Midbrain (tissue), 1 donor: ENCODE results near the gene RAB3IL1.
A peak's percentile ranks its signal among the peaks of the same experiment; 100 is the strongest.
"Not testable (repeated sequence)": the region's sequence is repeated elsewhere in the genome, so short reads cannot be mapped to it uniquely, and the experiment has no call there.

Experiments
- DNase-seq: peaks from one replicate; lab custom pipeline; 2025; lab: John Stamatoyannopoulos, UW

The RAB3IL1 gene, protein sequence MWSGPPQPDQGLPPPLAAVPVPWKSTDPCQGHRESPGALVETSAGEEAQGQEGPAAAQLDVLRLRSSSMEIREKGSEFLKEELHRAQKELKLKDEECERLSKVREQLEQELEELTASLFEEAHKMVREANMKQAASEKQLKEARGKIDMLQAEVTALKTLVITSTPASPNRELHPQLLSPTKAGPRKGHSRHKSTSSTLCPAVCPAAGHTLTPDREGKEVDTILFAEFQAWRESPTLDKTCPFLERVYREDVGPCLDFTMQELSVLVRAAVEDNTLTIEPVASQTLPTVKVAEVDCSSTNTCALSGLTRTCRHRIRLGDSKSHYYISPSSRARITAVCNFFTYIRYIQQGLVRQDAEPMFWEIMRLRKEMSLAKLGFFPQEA

DNA sequence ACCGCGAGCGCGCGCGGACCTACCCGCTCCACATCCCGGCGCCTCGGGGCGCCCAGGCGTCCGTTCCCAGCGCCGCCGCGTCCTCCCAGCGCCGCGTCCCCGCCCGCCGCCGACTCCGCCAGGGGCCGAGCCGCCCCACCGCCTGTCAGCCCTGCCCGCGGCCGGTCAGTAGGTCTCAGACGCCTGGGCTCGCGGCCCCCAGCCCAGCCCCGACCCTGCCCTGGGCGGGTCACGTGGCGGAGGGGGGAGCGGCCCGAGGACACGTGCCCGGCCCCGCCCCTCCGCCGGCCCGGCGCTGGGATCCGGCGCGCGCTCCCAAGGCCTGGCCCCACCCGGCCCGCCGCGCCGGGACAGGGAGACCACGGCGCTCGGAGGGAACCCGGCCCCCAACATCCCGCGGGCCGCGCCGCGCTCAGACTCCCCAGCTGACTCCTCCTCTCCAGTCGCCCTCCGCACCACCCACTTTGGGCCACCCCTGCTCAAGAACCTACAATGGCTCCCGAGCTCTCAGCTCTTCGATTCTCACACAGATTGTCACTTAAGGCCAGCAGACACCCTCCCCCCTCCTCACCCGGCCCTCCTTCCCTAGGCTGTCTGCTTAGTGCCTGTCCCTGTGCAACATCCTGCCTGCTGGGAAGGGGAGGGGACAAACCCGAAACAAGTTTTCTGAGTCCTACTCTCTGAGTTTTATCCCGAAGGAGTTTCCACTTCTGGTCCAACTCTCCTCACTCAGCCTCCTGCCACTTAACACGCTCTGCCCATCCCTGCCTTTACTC, at the start of gene RAB3IL1:
Gene RAB3IL1, minus strand, starts transcription at position 233 of the 776 bp plus-strand sequence. Its CDS starts 199 bp downstream, at position 34.
- DNase-seq = peak; percentile 73

DNA sequence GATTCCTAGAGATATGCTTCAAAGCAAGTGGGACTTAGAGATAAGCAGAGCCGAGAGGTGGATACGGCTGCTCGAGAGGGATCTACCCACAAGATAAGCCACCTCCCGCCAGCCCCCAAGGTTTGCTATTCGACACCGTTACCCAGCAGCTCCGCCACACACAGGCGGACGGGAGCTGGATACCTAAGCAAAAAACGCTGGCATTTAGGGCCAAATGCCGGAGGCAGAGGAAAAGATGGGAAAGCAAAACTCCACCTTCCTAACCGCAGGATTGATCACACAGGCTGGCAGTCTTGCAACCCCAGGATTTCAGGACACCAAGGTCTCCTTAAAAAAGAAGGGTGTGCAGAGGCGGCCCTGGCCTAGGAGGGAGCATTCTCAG, 49.4 kb upstream of the RAB3IL1 start:
- no peak for DNase-seq

DNA sequence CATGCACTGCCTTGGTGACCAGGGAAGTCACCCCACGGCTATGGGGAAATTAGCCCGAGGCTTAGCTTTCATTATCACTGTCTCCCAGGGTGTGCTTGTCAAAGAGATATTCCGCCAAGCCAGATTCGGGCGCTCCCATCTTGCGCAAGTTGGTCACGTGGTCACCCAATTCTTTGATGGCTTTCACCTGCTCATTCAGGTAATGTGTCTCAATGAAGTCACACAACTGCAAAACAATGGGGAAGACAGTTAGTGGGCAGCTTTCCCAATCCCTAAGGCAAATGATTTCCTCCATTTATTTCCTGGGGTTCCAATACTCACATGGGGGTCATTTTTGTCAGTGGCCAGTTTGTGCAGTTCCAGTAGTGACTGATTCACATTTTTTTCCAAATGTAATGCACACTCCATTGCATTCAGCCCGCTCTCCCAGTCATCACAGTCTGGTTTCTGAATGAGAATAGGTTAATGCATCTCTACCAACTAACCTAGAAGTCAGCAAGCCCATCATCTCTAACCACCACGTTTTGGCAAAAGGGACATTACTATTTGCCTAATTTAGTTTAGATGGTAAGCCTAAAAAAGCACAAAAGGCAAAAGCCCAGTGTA, 47.4 kb upstream of the RAB3IL1 start:
- not testable (repeated sequence) for DNase-seq

GRCh38 chr11:61964058-61964665, 46.8 kb upstream of the RAB3IL1 start:
- DNase-seq = no peak

DNA sequence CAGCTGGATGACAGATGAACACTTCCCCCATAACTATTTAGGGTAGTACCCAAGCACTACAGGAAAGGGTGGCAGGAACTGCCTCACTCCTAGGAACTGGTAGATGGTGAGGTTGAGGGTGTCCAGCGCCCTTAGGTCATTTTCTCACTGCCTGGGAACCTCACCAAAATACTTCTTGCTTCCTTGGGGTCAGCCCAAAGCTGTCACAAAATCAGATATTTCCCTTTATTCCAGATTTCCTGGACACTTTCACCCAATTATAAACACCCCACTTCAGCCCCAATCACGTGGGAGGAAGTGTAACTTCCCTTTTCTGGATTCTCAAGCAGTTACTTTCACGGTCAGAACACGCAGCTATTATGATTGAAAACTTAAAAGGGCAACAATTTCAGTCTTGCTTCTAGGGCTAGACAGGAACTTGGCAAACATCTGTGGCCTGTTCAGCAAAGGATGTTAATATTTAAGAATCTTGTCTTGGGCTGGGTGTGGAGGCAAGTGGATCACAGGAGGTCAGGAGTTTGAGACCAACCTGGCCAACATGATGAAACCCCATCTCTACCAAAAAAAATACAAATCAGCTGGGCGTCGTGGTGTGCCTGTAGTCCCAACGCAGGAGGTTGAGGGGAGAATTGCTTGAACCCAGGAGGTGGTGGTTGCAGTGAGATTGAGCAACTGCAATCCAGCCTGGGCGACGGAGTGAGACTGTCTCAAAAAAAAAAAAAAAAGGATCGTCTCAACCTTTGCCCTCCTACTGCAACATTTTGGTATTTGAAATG, 46.1 kb upstream of the RAB3IL1 start:
- DNase-seq = peak; percentile 53

GRCh38 chr11:61963016-61963281, 45.6 kb upstream of the RAB3IL1 start:
- DNase-seq = no peak

DNA sequence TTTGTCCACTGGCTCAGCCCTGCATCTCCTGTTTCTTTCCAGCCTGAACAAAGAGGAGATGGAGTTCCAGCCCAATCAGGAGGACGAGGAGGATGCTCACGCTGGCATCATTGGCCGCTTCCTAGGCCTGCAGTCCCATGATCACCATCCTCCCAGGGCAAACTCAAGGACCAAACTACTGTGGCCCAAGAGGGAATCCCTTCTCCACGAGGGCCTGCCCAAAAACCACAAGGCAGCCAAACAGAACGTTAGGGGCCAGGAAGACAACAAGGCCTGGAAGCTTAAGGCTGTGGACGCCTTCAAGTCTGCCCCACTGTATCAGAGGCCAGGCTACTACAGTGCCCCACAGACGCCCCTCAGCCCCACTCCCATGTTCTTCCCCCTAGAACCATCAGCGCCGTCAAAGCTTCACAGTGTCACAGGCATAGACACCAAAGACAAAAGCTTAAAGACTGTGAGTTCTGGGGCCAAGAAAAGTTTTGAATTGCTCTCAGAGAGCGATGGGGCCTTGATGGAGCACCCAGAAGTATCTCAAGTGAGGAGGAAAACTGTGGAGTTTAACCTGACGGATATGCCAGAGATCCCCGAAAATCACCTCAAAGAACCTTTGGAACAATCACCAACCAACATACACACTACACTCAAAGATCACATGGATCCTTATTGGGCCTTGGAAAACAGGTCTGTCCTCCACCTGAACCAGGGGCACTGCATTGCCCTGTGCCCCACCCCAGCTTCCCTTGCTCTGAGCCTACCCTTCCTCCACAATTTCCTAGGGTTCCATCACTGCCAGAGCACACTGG, 45.0 kb upstream of the RAB3IL1 start:
- DNase-seq = no peak

DNA sequence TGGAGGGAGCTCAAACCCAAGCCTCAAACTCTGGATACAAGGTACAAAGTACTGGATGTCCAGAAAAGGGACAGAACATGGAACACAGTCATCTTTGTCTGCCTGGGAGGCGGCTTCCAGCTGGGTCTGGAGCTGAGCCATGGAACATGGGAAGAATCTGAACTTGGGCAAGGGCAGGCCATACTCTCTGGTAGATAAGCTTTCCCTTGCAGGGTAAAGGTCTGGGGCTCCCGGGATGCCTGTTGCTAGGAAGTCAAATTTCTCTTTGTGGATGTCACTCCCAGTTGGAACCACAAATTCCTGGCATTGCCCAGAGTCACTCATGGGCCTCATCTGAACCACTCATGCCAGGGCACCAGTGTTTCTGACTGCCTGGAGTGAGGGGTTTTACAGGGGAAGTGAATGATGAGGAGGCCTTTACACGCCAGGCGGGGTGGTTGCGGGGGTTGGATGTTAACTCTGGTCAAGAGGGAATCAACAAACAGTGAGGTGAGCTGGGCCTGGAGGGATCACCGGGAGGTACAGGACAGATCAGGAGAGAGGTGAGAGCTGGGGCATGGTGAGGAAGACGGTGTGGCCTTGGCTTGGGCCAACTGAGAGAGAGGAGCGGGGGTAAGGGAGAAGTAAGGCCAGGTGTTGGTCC, 44.3 kb upstream of the RAB3IL1 start:
- DNase-seq = peak; percentile 87

DNA sequence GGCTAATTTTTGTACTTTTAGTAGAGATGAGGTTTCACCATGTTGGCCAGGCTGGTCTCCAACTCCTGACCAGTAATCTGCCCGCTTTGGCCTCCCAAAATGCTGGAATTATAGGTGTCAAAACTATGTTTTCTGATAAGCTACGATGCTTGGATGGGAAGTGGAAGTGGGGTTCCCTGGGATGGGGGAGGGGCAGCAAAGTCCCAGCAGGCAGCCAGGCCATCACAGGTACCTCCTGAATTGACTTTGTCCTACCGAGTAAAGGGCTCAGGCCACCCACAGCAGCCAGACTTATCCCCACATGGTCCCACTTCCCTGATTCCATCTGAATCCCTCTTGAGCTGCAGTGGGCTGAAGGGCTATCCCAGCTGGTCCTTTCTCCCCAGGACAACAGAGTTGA, 43.2 kb upstream of the RAB3IL1 start:
- no peak for DNase-seq

GRCh38 chr11:61959678-61960077, 42.3 kb upstream of the RAB3IL1 start:
- DNase-seq = no peak

DNA sequence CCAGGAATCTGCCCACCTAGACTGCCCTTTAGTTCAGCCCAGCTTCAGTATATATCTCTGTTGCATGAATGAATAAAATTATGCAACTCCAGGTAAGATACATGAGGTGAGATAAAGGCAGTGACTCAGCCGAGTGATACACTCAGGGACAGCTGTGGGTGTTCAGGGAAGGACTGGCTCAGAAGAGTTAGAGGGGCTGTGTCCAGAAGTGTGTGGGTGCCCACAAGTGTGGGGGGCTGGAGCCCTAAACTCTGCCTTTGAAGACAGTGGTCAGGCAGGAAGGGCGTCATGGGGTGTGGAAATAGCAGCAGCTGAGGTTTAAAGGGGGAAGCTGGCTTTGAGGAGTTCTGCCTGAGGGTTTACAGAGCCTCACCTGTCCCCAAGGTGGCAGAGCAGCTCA, 41.7 kb upstream of the RAB3IL1 start:
- DNase-seq = no peak

DNA sequence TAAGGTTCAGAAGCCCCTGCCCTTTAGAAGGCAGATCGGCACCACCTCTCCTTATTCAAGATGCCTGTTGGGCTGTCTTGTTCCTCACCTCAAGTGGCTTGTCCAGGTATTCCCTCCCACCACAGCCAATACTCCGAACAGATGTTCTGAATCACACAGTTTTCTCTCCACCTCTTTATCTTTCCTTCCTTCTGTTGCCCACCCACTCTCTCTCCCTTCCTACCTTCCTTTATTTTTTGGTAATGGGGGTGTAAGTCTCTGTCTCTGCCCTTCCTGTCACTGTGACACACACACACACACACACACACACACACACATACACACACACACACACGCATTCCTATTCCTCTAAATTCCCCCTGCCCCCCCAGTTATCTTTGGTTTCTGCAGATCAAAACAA, 41.2 kb upstream of the RAB3IL1 start:
- DNase-seq = no peak

DNA sequence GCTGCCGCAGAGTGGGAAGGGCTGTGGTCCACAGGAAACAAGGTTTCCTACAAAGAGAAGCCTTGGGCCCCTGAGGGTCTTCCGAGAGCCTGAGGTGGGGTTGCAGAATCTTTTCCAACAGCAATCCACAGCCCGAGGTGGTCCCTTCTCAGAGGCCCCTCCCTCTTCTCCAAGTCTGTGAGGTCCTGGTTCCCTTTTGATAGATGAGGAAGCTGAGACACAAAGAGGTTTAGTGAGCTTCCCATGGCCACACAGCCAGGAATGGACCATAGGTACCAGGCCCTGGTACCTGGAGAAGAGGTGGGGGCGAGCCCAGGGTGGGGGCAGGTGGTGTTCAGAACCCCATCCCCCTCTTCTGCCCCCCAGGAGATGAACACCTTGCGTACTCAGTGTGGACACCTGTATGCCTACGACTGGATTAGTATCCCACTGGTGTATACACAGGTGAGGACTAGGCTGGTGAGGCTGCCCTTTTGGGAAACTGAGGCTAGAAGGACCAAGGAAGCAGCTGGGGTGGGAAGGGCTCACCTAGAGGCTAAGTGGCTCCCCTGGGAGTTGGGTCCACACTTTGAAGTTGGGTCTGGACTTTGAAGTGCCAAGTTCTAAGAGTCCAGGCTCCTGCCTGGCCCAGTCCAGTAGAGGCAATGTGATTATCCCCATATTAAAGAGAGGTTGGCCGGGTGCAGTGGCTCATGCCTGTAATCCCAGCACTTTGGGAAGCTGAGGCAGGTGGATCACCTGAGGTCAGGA, 39.8 kb upstream of the RAB3IL1 start:
- DNase-seq = no peak

- no peak for DNase-seq
Measured at GRCh38 chr11:61956191-61957020, 39.0 kb upstream of the RAB3IL1 start.

DNA sequence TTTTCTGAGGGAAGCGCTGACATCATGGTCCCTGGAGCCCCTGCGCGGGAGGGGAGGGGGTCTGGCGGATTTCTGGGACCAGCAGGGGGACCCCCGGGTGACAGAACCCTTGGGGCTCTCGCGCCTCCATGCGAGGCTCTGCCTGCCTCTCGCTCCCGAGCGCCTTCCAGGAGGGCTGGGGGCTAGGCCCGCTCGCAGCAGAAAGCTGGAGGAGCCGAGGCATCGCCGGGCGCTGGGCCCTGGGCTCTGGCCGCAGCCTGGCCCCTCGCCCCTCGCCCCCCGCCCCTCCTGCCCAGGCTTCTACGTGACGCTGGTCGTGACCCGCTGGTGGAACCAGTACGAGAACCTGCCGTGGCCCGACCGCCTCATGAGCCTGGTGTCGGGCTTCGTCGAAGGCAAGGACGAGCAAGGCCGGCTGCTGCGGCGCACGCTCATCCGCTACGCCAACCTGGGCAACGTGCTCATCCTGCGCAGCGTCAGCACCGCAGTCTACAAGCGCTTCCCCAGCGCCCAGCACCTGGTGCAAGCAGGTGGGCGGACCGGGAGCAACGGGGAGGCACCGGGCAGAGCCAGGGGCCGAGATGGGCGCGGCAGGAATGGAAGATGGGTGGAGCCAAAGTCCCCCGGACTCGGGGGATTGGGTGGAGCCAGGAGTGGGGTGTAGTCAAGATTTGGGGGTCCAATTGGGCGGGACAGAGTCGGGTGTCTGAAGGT, 38.2 kb upstream of the RAB3IL1 start:
- no peak for DNase-seq

GRCh38 chr11:61954851-61955421, 37.6 kb upstream of the RAB3IL1 start:
- DNase-seq = peak; percentile 69

DNA sequence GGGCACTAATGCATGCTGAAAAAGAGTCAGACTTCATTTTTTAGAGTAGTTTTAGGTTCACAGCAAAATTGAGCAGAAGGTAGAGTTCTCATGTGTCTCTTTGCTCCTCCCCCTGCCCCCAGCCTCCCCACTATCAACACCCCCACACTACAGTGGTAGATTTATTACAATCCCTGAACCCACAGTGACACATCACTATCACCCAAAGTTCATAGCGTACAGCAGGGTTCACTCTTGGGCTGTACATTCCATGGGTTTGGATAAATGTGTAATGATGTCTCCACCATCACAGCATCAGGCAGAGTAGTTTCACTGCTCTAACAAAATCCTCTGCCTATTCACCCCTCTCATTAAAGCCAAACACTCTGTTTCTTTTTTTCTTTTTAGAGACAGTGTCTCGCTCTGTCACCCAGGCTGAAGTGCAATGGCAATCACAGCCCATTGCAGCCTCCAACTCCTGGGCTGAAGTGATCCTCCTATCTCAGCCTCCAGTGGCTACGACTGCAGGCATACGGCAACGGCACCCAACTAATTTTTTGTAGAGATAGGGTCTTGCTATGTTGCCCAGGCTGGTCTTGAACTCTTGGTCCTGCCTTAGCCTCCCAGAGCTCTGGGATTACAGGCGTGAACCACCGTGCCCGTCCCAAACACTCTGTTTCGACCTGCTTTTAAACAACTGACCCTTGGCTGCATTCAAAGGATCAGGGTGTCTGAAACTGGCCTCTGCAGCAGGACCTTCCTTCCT, 36.9 kb upstream of the RAB3IL1 start:
- no peak for DNase-seq
